Caco-2 (cell line): ENCODE results near the gene MEIS3. TPM values are rescaled to one million over a fixed set of nuclear protein-coding genes. Genes with fewer than 3 reads are reported as not detected.

Experiments
- BruUV-seq: library from RNA; stranded (reverse); fragments of 400-500 nt; replicated peaks from 2 replicates; lab custom pipeline; 2021; lab: Mats Ljungman, UMichigan
- CTCF ChIA-PET: fragments of 300-600 bp; sonication (Branson Sonifier 250); formaldehyde crosslinking; loops from one replicate; lab custom pipeline; 2022; ENCODE audit warnings: antibody characterized with exemption; lab: Charles Lee
- POLR2A ChIA-PET: fragments of 300-600 bp; sonication (Branson Sonifier 250); formaldehyde crosslinking; loops from one replicate; lab custom pipeline; 2022; ENCODE audit warnings: antibody characterized with exemption; lab: Charles Lee
- DNase-seq, 2 experiments: peaks; one replicate each; pipeline versions ENCODE4 v3.0.0 to v3.0.0-alpha.2; 2020 to 2022
- H3K27me3 ChIP-seq: replicated peaks from 2 replicates; pipeline ENCODE4 v1.6.0; 2011; ENCODE audit warnings: low read length; ENCODE audit not compliant: control insufficient read depth, insufficient read depth
- H3K36me3 ChIP-seq: 2 replicates; pipeline ENCODE4 v1.5.1; 2011; ENCODE audit warnings: low read length; ENCODE audit not compliant: control insufficient read depth, insufficient read depth
- H3K4me1 ChIP-seq: fragments of 250-450 bp; sonication (Bioruptor Pico); 2 replicates; pipeline ENCODE4 v1.5.1; 2020; ENCODE audit warnings: mild to moderate bottlenecking
- H3K4me3 ChIP-seq: 2 replicates; pipeline ENCODE4 v1.5.1; 2011; ENCODE audit warnings: low read depth, mild to moderate bottlenecking, control low read depth, low read length
- H3K9me3 ChIP-seq: fragments of 250-450 bp; sonication (Bioruptor Pico); 2 replicates; pipeline ENCODE4 v1.5.1; 2020; ENCODE audit warnings: mild to moderate bottlenecking, moderate library complexity
- H3K27ac Mint-ChIP-seq: one replicate; pipeline ENCODE4 v1.8.0; 2022; ENCODE audit warnings: mixed read lengths; ENCODE audit not compliant: unreplicated experiment
- H3K27me3 Mint-ChIP-seq: one replicate; pipeline ENCODE4 v1.8.0; 2022; ENCODE audit warnings: mixed read lengths; ENCODE audit not compliant: insufficient read depth, unreplicated experiment
- H3K36me3 Mint-ChIP-seq: one replicate; pipeline ENCODE4 v1.8.0; 2022; ENCODE audit warnings: mild to moderate bottlenecking, mixed read lengths; ENCODE audit not compliant: insufficient read depth, unreplicated experiment
- H3K4me1 Mint-ChIP-seq: one replicate; pipeline ENCODE4 v1.8.0; 2022; ENCODE audit warnings: low read depth, mixed read lengths; ENCODE audit not compliant: unreplicated experiment
- H3K4me3 Mint-ChIP-seq: one replicate; pipeline ENCODE4 v1.8.0; 2022; ENCODE audit warnings: mild to moderate bottlenecking, moderate library complexity, mixed read lengths; ENCODE audit not compliant: unreplicated experiment
- H3K9me3 Mint-ChIP-seq: one replicate; pipeline ENCODE4 v1.8.0; 2022; ENCODE audit warnings: mixed read lengths; ENCODE audit not compliant: unreplicated experiment
- intact Hi-C: fragments of 100-400 bp; cut with micrococcal nuclease; formaldehyde crosslinking; loops from one replicate; pipeline ENCODE4 v1.10.0; 2022; ENCODE audit not compliant: unreplicated experiment
- total RNA-seq: library from RNA; stranded (reverse); gene quantifications from 2 replicates; pipeline ENCODE4 v1.2.3, GENCODE V29; 2022
- TF ChIP-seq, protein P1 (sequence below), 2 experiments: fragments of 200-600 bp in 1 of 2; IDR thresholded peaks; 1 replicate in 1 of 2; 2 replicates in 1 of 2; pipeline versions ENCODE4 v1.5.1 to v1.8.0; 2011 to 2022; ENCODE audit warnings: antibody characterized with exemption in 1 of 2, control low read depth in 1 of 2, inconsistent platforms in 1 of 2, low read depth in 1 of 2, low read length in 1 of 2, mild to moderate bottlenecking in 1 of 2, moderate library complexity in 1 of 2; ENCODE audit not compliant: insufficient read depth in 1 of 2, severe bottlenecking in 1 of 2, unreplicated experiment in 1 of 2

Gene MEIS3
- total RNA-seq, 1 experiment from 2014 or later, result 16.8 TPM

GRCh38 chr19:47406711-47407416, 12.5 kb downstream of the MEIS3 start:
- ChIA-PET POLR2A (no interaction called here), CTCF (no interaction called here)
- Histone ChIP-seq H3K27me3 (no peaks in the 10 kb centered on the region), H3K4me1 (0 out of 2 replicates have a peak, but pooled peaks cover 4% of the 10 kb centered on the region), H3K9me3 (no peaks in the 10 kb centered on the region), H3K4me3 (no peak overlapping the region), H3K36me3 (no peaks in the 10 kb centered on the region)
- H3K36me3 Mint-ChIP-seq, result peaks cover 6% of the 10 kb centered on the region
- H3K4me3 Mint-ChIP-seq, result no peak overlapping the region
- H3K27ac Mint-ChIP-seq, result no peak overlapping the region
- BruUV-seq, result no TSS peak
- intact Hi-C loops, result no loop called here
- TF ChIP-seq, protein P1, sequence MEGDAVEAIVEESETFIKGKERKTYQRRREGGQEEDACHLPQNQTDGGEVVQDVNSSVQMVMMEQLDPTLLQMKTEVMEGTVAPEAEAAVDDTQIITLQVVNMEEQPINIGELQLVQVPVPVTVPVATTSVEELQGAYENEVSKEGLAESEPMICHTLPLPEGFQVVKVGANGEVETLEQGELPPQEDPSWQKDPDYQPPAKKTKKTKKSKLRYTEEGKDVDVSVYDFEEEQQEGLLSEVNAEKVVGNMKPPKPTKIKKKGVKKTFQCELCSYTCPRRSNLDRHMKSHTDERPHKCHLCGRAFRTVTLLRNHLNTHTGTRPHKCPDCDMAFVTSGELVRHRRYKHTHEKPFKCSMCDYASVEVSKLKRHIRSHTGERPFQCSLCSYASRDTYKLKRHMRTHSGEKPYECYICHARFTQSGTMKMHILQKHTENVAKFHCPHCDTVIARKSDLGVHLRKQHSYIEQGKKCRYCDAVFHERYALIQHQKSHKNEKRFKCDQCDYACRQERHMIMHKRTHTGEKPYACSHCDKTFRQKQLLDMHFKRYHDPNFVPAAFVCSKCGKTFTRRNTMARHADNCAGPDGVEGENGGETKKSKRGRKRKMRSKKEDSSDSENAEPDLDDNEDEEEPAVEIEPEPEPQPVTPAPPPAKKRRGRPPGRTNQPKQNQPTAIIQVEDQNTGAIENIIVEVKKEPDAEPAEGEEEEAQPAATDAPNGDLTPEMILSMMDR (IDR thresholded peaks at IDR 0.05; ENCODE audit: insufficient read depth in 1 of 2, low read depth in 1 of 2, low read length in 1 of 2, severe bottlenecking in 1 of 2, unreplicated experiment in 1 of 2), result no peak
- H3K9me3 Mint-ChIP-seq, result peaks cover 20% of the 10 kb centered on the region
- H3K27me3 Mint-ChIP-seq, result peaks cover 27% of the 10 kb centered on the region
- peak in 1 of 2 experiments; percentile 79 for DNase-seq
- H3K4me1 Mint-ChIP-seq, result no peaks in the 10 kb centered on the region

DNA sequence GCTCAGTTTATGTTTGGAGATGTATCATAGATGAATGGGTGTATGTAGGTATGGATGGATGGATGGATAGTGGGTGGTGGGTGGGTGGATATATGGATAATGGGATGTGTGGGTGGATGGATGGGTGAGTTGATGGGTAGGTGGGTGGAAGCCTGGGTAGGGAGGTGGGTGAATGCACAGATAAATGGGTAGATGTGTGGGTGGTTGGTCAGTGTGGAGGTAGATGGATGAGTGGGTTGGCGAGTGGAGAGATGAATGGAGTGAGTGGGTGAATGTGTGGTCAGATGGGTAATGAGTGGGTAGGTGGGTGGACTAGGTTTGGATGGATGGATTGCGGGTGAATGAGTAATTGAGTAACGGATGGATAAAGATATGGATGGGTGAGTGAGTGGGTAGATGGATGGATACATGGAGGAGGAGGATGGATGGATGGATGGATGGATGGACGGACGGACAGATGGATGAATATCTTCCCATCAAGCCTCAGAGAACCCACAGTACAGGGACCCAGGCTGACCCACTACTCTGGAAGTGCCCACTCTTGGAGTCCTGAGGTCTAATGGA, 13.4 kb downstream of the MEIS3 start:
- no peaks in the 10 kb centered on the region for H3K9me3 ChIP-seq
- TSS peak; percentile 67 for BruUV-seq
- DNase-seq, result no peak
- no peaks in the 10 kb centered on the region for H3K36me3 ChIP-seq
- ChIA-PET POLR2A (no interaction called here), CTCF (no interaction called here)
- TF ChIP-seq, protein P1 (IDR thresholded peaks at IDR 0.05; ENCODE audit: insufficient read depth in 1 of 2, low read depth in 1 of 2, low read length in 1 of 2, severe bottlenecking in 1 of 2, unreplicated experiment in 1 of 2), result no peak
- H3K4me3 ChIP-seq, result no peak overlapping the region
- Mint-ChIP-seq H3K4me1 (no peaks in the 10 kb centered on the region), H3K9me3 (peaks cover 20% of the 10 kb centered on the region), H3K27me3 (peaks cover 30% of the 10 kb centered on the region), H3K27ac (no peak overlapping the region), H3K4me3 (no peak overlapping the region), H3K36me3 (peaks cover 6% of the 10 kb centered on the region)
- intact Hi-C loops, result no loop called here
- H3K4me1 ChIP-seq, result 0 out of 2 replicates have a peak, but pooled peaks cover 4% of the 10 kb centered on the region
- H3K27me3 ChIP-seq, result no peaks in the 10 kb centered on the region

DNA sequence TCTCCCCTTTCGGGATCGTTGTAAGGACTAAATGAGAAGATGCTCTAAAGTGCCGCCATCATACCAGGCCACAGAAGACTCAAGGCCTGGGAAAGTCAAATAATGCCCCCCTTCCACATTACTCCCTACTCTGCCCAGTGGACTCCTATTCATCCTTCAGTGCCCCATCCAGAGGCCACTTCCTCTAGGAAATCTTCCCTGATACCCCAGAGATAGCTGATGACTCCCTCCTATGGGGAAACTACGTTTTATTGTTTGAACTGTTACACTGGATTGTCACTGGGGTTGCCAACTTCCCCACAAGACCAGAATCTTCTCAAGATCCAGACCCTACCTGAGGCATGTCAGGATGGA, 14.2 kb downstream of the MEIS3 start:
- BruUV-seq, result no TSS peak
- Mint-ChIP-seq H3K27me3 (peaks cover 30% of the 10 kb centered on the region), H3K9me3 (peaks cover 20% of the 10 kb centered on the region), H3K27ac (no peak overlapping the region), H3K4me3 (no peak overlapping the region), H3K4me1 (no peaks in the 10 kb centered on the region), H3K36me3 (peaks cover 6% of the 10 kb centered on the region)
- H3K9me3 ChIP-seq, result no peaks in the 10 kb centered on the region
- TF ChIP-seq, protein P1 (IDR thresholded peaks at IDR 0.05; ENCODE audit: insufficient read depth in 1 of 2, low read depth in 1 of 2, low read length in 1 of 2, severe bottlenecking in 1 of 2, unreplicated experiment in 1 of 2), result no peak
- CTCF ChIA-PET, result interaction anchor here (0.6 kb wide), 1 partner anchor 472 kb away, joined by 3 read pairs; no protein-coding TSS in a partner anchor
- H3K4me1 ChIP-seq, result 0 out of 2 replicates have a peak, but pooled peaks cover 4% of the 10 kb centered on the region
- no peak for DNase-seq
- no peak overlapping the region for H3K4me3 ChIP-seq
- POLR2A ChIA-PET, result no interaction called here
- no peaks in the 10 kb centered on the region for H3K36me3 ChIP-seq
- no peaks in the 10 kb centered on the region for H3K27me3 ChIP-seq
- intact Hi-C loops, result no loop called here
